T-cell (primary cell): ENCODE results near the gene CTNNB1. TPM values are rescaled to one million over a fixed set of nuclear protein-coding genes. Genes with fewer than 3 reads are reported as not detected.

ENCODE experiments used
- ATAC-seq, 4 experiments: fragments of 200-7000 bp in 3 of 4; fragments of 150-1000 bp in 1 of 4; cut with Tn5 transposase; replicated peaks in 1 of 4; 1 replicate in 3 of 4; 2 replicates in 1 of 4; pipeline ENCODE4 v1.10.0; 2021; ENCODE audit warnings: moderate library complexity in 3 of 4, mild to moderate bottlenecking in 2 of 4, moderate number of reproducible peaks in 1 of 4
- CTCF ChIA-PET, 2 donors: fragments of 300-600 bp; sonication (Branson Sonifier 250); formaldehyde crosslinking; loops; one replicate each; lab custom pipeline; 2022; ENCODE audit warnings: antibody characterized with exemption in 2 of 2; lab: Charles Lee
- POLR2A ChIA-PET, 2 donors: fragments of 300-600 bp; sonication (Branson Sonifier 250); formaldehyde crosslinking; loops; one replicate each; lab custom pipeline; 2022; ENCODE audit warnings: antibody characterized with exemption in 2 of 2; lab: Charles Lee
- DNase-seq, 35 experiments: peaks; one replicate each; pipeline versions ENCODE4 v3.0.0 to v3.0.0-alpha.2; 2013 to 2023
- H3K27ac ChIP-seq: one replicate; pipeline ENCODE4 v1.5.1; 2013; ENCODE audit warnings: low read length
- H3K27me3 ChIP-seq, 2 experiments: replicated peaks in 1 of 2; 1 replicate in 1 of 2; 2 replicates in 1 of 2; pipeline versions ENCODE4 v1.6.1 to v1.7.0; 2013; ENCODE audit warnings: low read length in 1 of 2, mixed read lengths in 1 of 2; ENCODE audit not compliant: control insufficient read depth in 2 of 2, insufficient read depth in 2 of 2; ENCODE audit errors: extremely low read depth in 1 of 2
- H3K36me3 ChIP-seq, 2 donors: 1 replicate in 1 of 2; 2 replicates in 1 of 2; pipeline versions ENCODE4 v1.6.1 to v1.7.0; 2013; ENCODE audit warnings: low read length in 1 of 2; ENCODE audit not compliant: control insufficient read depth in 2 of 2, insufficient read depth in 1 of 2; ENCODE audit errors: extremely low read depth in 1 of 2
- H3K4me1 ChIP-seq, 2 experiments: 1 replicate in 1 of 2; 2 replicates in 1 of 2; pipeline versions ENCODE4 v1.6.1 to v1.7.0; 2013; ENCODE audit warnings: low read length in 2 of 2, mixed read lengths in 1 of 2; ENCODE audit not compliant: insufficient read depth in 2 of 2, control insufficient read depth in 1 of 2; ENCODE audit errors: extremely low read depth in 1 of 2
- H3K4me3 ChIP-seq, 2 donors: 1 replicate in 1 of 2; 2 replicates in 1 of 2; pipeline versions ENCODE4 v1.5.1 to v1.7.0; 2013; ENCODE audit warnings: mild to moderate bottlenecking in 2 of 2, low read length in 1 of 2, moderate library complexity in 1 of 2; ENCODE audit not compliant: control insufficient read depth in 1 of 2; ENCODE audit errors: extremely low read depth in 1 of 2
- H3K9me3 ChIP-seq: 2 replicates; pipeline ENCODE4 v1.7.0; 2013
- H3K27ac Mint-ChIP-seq, 2 donors: one replicate each; pipeline ENCODE4 v1.8.0; 2020 to 2021; ENCODE audit warnings: mild to moderate bottlenecking in 2 of 2, mixed read lengths in 2 of 2
- H3K27me3 Mint-ChIP-seq, 2 donors: one replicate each; pipeline ENCODE4 v1.8.0; 2021 to 2022; ENCODE audit warnings: mixed read lengths in 2 of 2
- H3K36me3 Mint-ChIP-seq: one replicate; pipeline ENCODE4 v1.8.0; 2021; ENCODE audit warnings: mixed read lengths
- H3K4me1 Mint-ChIP-seq, 3 donors: one replicate each; pipeline ENCODE4 v1.8.0; 2020 to 2022; ENCODE audit warnings: mixed read lengths in 3 of 3, mild to moderate bottlenecking in 1 of 3
- H3K4me3 Mint-ChIP-seq, 3 donors: one replicate each; pipeline ENCODE4 v1.8.0; 2020 to 2022; ENCODE audit warnings: mild to moderate bottlenecking in 3 of 3, mixed read lengths in 3 of 3, moderate library complexity in 3 of 3
- H3K9me3 Mint-ChIP-seq, 3 donors: one replicate each; pipeline ENCODE4 v1.8.0; 2020 to 2022; ENCODE audit warnings: mixed read lengths in 3 of 3
- WGBS: methylation state at CpG from one replicate; pipeline ENCODE4 v1.1.5; 2013; ENCODE audit warnings: missing lambda C conversion rate; ENCODE audit not compliant: insufficient coverage; 5-methylcytosine and 5-hydroxymethylcytosine counted together
- total RNA-seq, 35 experiments: library from RNA in 6 of 35; stranded (reverse) in 6 of 35; fragments of 120-200 nt in 1 of 35; gene quantifications; one replicate each; pipeline versions ENCODE4 v1.2.1 to v1.2.4 and lab custom pipeline; 2013 to 2026

Gene CTNNB1
- total RNA-seq (100 to 1,000 TPM; 147 to 180 (median 173) TPM), total RNA-seq (lab: John Stamatoyannopoulos, UW) (258 to 365 (median 334) reads per million in 29 experiments)
- total RNA-seq (2013): 162 TPM

DNA sequence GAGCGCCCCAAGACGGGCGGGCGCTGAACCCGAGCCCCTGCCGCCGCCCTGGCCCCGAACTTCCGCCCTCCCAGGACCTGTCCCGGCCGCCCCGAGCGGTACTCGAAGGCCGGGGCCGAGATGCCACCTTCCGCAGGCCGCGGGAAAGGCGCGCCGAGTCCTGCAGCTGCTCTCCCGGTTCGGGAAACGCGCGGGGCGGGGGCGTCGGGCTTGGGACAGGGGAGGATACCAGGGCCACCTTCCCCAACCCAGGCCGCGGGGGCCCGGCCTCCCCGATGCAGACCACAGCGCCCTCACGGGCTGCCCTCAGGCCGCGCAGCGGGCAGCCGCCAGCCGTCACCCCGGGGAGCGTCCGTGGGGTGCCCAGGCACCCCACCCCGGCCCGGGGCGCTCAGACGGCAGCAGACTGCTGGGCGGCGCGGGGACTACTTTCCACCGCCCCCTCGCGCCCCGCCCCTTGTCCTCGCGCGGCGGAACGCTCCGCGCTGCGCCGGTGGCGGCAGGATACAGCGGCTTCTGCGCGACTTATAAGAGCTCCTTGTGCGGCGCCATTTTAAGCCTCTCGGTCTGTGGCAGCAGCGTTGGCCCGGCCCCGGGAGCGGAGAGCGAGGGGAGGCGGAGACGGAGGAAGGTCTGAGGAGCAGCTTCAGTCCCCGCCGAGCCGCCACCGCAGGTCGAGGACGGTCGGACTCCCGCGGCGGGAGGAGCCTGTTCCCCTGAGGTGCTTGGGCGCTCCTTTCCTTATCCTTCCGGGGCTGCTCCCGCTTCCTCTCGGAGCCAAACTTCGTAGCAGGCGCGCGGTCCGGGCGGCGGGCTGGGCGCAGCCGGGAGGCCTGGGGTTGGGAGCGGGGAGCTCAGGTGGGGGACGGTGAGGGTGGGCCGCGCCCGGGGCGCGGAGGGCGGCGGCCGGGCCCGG lies at the start of gene CTNNB1:
Gene CTNNB1, plus strand, starts transcription at position 556 of the 916 bp plus-strand sequence. CDS start 24,564 bp downstream, outside the sequence.
- peak within 1 kb of the TSS; percentile 89 to 99 for H3K4me3 ChIP-seq
- Mint-ChIP-seq H3K4me1 (peaks cover 35 to 49% (median 39%) of the 10 kb centered on the region in 3 donors), H3K9me3 (no peaks in the 10 kb centered on the region)

DNA sequence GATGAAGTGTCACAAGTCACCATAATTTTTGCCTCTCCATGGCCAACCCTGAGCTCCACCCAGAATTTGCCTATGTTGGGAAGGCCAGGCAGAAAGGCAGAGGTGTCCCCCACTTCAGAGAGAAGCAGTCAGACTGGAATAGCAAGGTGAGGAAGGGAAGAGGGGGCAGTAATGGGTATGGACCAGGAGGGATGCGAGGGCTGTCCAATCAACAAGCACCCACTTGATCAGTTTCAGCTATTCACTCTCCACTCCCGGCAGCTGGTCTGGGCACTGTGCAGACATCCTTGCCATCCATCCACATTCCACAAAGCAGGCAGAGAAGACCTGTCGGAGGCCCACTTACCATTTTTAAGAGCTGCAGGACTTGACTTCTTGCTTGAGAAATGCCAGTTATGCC lies 43.5 kb upstream of the CTNNB1 start:
- Histone ChIP-seq H3K27me3 (peaks cover 0 to 8% of the 10 kb centered on the region in 2 experiments), H3K9me3 (no peaks in the 10 kb centered on the region), H3K36me3 (no peaks in the 10 kb centered on the region), H3K4me1 (no peaks in the 10 kb centered on the region), H3K27ac (no peak overlapping the region), H3K4me3 (no peak overlapping the region)
- Mint-ChIP-seq H3K9me3 (no peaks in the 10 kb centered on the region), H3K4me3 (no peak overlapping the region), H3K27me3 (peaks cover 0 to 4% of the 10 kb centered on the region in 2 donors), H3K4me1 (peaks cover 8 to 14% (median 14%) of the 10 kb centered on the region in 3 donors), H3K27ac (no peak overlapping the region), H3K36me3 (no peaks in the 10 kb centered on the region)
- 100% methylated on average over 1 of the region's 3 CpGs for WGBS
- no peak for DNase-seq
- ATAC-seq: no peak
- ChIA-PET CTCF (no interaction called here), POLR2A (no interaction called here)

More for the DNA sequence above, at the start of gene CTNNB1:
- H3K36me3 Mint-ChIP-seq: no peaks in the 10 kb centered on the region
- no peaks in the 10 kb centered on the region for H3K9me3 ChIP-seq
- DNase-seq: peak; percentile 80 to 96 (median 89)
- peak; percentile 81 to 85 (median 84) for ATAC-seq
- WGBS: under 1% methylated on average over 98 of the region's 112 CpGs
- POLR2A ChIA-PET: interaction anchor here (0.6 to 2.0 kb wide), 11 partner anchors 9 to 804 kb away, joined by 3 to 17 read pairs (median 4); no protein-coding TSS in a partner anchor
- CTCF ChIA-PET: interaction anchor here (0.6 to 1.0 kb wide), 4 partner anchors 11 to 890 kb away, joined by 3 to 6 read pairs (median 5); partner anchors contain the start of gene EIF1B (in 1 of the 2)
- H3K4me3 Mint-ChIP-seq: peak within 1 kb of the TSS; percentile 86 to 95 (median 95)
- no peaks in the 10 kb centered on the region for H3K36me3 ChIP-seq
- no peaks in the 10 kb centered on the region for H3K27me3 ChIP-seq
- peak within 1 kb of the TSS; percentile 92 to 94 for H3K27ac Mint-ChIP-seq
- H3K4me1 ChIP-seq: peaks cover 13 to 35% of the 10 kb centered on the region in 2 experiments
- H3K27me3 Mint-ChIP-seq: no peaks in the 10 kb centered on the region
- peak within 1 kb of the TSS; percentile 95 for H3K27ac ChIP-seq

DNA sequence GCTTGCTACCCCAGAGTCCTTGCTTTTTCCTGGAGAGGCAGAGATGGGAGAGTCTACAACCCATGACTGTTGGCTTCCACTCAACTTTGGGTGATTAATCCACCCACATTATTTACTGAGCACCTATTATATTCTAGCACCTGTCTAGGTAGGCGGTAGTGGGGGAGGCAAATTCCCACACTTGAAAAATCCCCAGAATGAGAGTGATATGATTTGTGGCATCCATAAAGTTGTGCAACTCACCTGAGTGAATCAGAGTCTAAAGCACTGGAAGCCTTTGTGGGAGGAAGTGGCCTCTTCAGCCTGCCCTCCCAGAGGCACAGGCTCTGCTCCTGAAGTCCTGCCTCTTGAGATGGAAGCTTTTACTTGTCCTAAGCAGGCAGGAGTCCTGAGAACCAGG lies 40.4 kb upstream of the CTNNB1 start:
- no peaks in the 10 kb centered on the region for H3K36me3 ChIP-seq
- H3K4me1 Mint-ChIP-seq: peaks cover 8 to 14% (median 14%) of the 10 kb centered on the region in 3 donors
- no peak for DNase-seq
- no peaks in the 10 kb centered on the region for H3K36me3 Mint-ChIP-seq
- WGBS: no CpG with 5 or more reads among the region's 1 CpG
- ATAC-seq: no peak
- H3K27ac ChIP-seq: no peak overlapping the region
- H3K27me3 ChIP-seq: peaks cover 0 to 3% of the 10 kb centered on the region in 2 experiments
- H3K27ac Mint-ChIP-seq: no peak overlapping the region
- ChIA-PET CTCF (no interaction called here), POLR2A (interaction anchor here in 1 of 2 donors (0.7 kb wide), 1 partner anchor 25 kb away, joined by 5 read pairs; no protein-coding TSS in a partner anchor)
- H3K9me3 Mint-ChIP-seq: no peaks in the 10 kb centered on the region
- no peak overlapping the region for H3K4me3 Mint-ChIP-seq
- H3K4me3 ChIP-seq: no peak overlapping the region
- H3K9me3 ChIP-seq: no peaks in the 10 kb centered on the region
- H3K4me1 ChIP-seq: no peaks in the 10 kb centered on the region
- peaks cover 0 to 4% of the 10 kb centered on the region in 2 donors for H3K27me3 Mint-ChIP-seq

DNA sequence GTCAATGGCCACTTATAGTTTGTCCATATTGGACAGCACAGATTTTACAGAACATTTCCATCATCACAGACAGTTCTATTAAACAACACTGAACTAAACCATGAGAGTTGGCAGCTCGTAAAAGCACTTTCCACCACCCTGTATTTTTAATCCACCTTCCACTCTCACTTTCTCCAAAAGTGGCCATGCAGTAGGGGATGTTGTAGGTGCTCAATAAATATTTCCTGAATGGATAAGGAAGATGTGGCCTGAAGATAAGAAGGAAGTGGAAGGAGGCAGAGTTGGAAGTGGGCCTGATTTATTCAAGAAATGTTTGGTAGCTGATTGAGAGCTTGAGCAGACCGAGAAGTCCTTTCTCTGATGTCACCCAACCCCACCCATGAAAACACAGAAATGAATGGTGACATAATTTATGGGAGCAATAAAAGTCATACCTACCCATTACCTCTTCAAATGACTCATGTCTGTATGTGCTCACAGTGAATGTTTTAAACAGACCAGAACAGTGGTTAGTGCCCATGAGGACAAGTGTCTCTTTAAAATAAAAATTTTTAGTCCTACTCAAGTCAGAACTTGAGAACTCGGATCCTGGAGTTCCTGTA lies 39.6 kb upstream of the CTNNB1 start:
- H3K9me3 Mint-ChIP-seq: no peaks in the 10 kb centered on the region
- DNase-seq: no peak
- no peak overlapping the region for H3K27ac Mint-ChIP-seq
- WGBS: 75% methylated on average over 1 of the region's 3 CpGs
- Histone ChIP-seq H3K4me1 (no peaks in the 10 kb centered on the region), H3K9me3 (no peaks in the 10 kb centered on the region), H3K36me3 (no peaks in the 10 kb centered on the region), H3K4me3 (no peak overlapping the region), H3K27ac (no peak overlapping the region), H3K27me3 (peaks cover 0 to 3% of the 10 kb centered on the region in 2 experiments)
- no peak for ATAC-seq
- H3K4me1 Mint-ChIP-seq: peaks cover 8 to 14% (median 14%) of the 10 kb centered on the region in 3 donors
- POLR2A ChIA-PET: no interaction called here
- no peaks in the 10 kb centered on the region for H3K36me3 Mint-ChIP-seq
- peaks cover 0 to 4% of the 10 kb centered on the region in 2 donors for H3K27me3 Mint-ChIP-seq
- no peak overlapping the region for H3K4me3 Mint-ChIP-seq
- CTCF ChIA-PET: no interaction called here

DNA sequence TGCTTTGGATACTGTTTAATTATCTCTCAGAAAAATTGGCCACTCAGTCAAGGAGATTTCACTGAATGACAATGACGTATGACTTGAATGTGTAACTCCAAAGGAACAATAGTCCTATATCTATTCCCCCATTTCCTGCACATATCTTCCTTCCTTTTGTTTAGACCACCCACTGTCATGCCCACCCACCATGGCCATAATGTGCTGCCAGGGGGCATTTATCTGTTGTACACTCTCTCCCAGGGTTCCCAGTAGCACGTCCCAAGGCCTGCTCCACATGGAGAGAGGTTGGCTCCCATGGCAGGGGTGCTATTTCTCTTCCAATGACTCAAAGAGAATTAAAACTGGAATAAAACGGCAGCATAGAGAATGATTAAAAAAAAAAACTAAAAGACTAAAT lies 36.8 kb upstream of the CTNNB1 start:
- CTCF ChIA-PET: no interaction called here
- POLR2A ChIA-PET: no interaction called here
- WGBS: 100% methylated on average over 1 of the region's 3 CpGs
- Histone ChIP-seq H3K27me3 (no peaks in the 10 kb centered on the region), H3K36me3 (no peaks in the 10 kb centered on the region), H3K4me1 (peaks cover under 1 to 3% of the 10 kb centered on the region in 2 experiments), H3K27ac (no peak overlapping the region), H3K9me3 (no peaks in the 10 kb centered on the region), H3K4me3 (no peak overlapping the region)
- Mint-ChIP-seq H3K9me3 (no peaks in the 10 kb centered on the region), H3K4me1 (peaks cover 15 to 20% (median 20%) of the 10 kb centered on the region in 3 donors), H3K36me3 (no peaks in the 10 kb centered on the region), H3K27me3 (peaks cover 5 to 6% of the 10 kb centered on the region in 2 donors), H3K4me3 (no peak overlapping the region), H3K27ac (no peak overlapping the region)
- ATAC-seq (no peak), DNase-seq (no peak)

DNA sequence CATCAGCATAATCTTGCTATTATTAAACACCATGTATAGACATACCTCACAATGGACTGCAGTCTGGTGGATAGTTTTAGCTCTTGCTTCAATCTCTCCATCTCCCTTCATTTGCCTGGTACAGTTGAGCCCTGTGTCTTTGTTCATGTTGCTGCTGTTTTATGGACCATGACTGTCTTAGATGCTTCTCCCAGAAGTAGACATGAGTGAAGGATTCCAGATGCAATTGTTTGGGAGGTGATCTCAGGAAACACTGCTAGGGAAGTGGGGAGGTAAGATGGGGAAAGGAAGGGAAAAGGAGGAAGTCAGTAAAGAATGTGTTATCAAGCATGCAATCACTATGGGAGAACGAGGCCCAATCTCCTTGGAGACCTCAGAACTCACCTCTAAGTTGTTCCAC lies 36.3 kb upstream of the CTNNB1 start:
- no peaks in the 10 kb centered on the region for H3K9me3 ChIP-seq
- ChIA-PET CTCF (no interaction called here), POLR2A (no interaction called here)
- ATAC-seq: no peak
- Mint-ChIP-seq H3K4me3 (no peak overlapping the region), H3K9me3 (no peaks in the 10 kb centered on the region), H3K27me3 (peaks cover 5 to 6% of the 10 kb centered on the region in 2 donors), H3K4me1 (peaks cover 19 to 24% (median 24%) of the 10 kb centered on the region in 3 donors), H3K36me3 (no peaks in the 10 kb centered on the region), H3K27ac (no peak overlapping the region)
- H3K4me3 ChIP-seq: no peak overlapping the region
- DNase-seq: no peak
- no CpG with 5 or more reads among the region's 1 CpG for WGBS
- H3K27me3 ChIP-seq: no peaks in the 10 kb centered on the region
- H3K4me1 ChIP-seq: peaks cover 3 to 7% of the 10 kb centered on the region in 2 experiments
- H3K27ac ChIP-seq: no peak overlapping the region
- no peaks in the 10 kb centered on the region for H3K36me3 ChIP-seq
